Mammary epithelial cell (primary cell): Measurements from ENCODE around the gene LRRC39.

Source experiments
- EZH2 ChIP-seq: IDR thresholded peaks from 2 replicates; pipeline ENCODE4 v1.6.1; 2012; ENCODE audit warnings: low read length, inconsistent platforms, borderline replicate concordance
- TF ChIP-seq, protein P1 (sequence below), 2 donors: IDR thresholded peaks in 1 of 2; conservative IDR thresholded peaks in 1 of 2; 2 replicates each; pipeline ENCODE4 v1.5.1; 2011 to 2012; ENCODE audit warnings: inconsistent platforms in 2 of 2, low read length in 2 of 2, mild to moderate bottlenecking in 2 of 2, control low read depth in 1 of 2, low read depth in 1 of 2; ENCODE audit not compliant: insufficient read depth in 1 of 2; ENCODE audit errors: extremely low read depth in 1 of 2

DNA sequence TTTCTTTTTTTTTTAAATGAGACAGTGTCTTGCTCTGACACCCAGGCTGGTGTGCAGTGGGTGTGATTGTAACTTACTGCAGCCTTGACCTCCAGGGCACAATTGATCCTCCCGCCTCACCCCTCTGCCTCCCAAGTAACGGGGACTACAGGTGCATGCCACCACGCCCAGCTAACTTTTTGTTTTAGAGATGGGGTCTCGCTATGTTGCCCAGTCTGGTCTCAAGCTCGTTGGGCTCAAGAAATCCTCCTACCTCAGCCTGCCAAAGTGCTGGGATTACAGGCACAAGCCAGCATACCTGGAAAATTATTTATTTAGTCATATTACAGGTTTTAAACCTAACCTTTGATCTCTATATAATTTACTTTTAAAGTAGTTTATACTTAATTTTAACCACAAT lies 13.4 kb downstream of the LRRC39 start:
- TF ChIP-seq, protein P1, sequence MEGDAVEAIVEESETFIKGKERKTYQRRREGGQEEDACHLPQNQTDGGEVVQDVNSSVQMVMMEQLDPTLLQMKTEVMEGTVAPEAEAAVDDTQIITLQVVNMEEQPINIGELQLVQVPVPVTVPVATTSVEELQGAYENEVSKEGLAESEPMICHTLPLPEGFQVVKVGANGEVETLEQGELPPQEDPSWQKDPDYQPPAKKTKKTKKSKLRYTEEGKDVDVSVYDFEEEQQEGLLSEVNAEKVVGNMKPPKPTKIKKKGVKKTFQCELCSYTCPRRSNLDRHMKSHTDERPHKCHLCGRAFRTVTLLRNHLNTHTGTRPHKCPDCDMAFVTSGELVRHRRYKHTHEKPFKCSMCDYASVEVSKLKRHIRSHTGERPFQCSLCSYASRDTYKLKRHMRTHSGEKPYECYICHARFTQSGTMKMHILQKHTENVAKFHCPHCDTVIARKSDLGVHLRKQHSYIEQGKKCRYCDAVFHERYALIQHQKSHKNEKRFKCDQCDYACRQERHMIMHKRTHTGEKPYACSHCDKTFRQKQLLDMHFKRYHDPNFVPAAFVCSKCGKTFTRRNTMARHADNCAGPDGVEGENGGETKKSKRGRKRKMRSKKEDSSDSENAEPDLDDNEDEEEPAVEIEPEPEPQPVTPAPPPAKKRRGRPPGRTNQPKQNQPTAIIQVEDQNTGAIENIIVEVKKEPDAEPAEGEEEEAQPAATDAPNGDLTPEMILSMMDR (conservative IDR thresholded peaks at IDR 0.05 in 1 of 2, IDR thresholded peaks at IDR 0.05 in 1 of 2; ENCODE audit: extremely low read depth in 1 of 2, insufficient read depth in 1 of 2, low read depth in 1 of 2, low read length in 2 of 2), result no peak
- no peak for TF ChIP-seq EZH2
